HG02884 (cell line): ENCODE results near the gene AFF3.
"Not testable (repeated sequence)": the region's sequence is repeated elsewhere in the genome, so short reads cannot be mapped to it uniquely, and the experiment has no call there.

Experiments
- ATAC-seq: cut with Tn5 transposase; IDR thresholded peaks from one replicate; pipeline ENCODE4 v1.9.1; 2021; ENCODE audit warnings: mild to moderate bottlenecking, moderate library complexity; ENCODE audit not compliant: unreplicated experiment

AFF3 gene

GRCh38 chr2:99940963-99941362 lies 201.4 kb downstream of the AFF3 start:
- ATAC-seq: no peak

GRCh38 chr2:99939135-99939534 lies 203.3 kb downstream of the AFF3 start:
- ATAC-seq: no peak

DNA sequence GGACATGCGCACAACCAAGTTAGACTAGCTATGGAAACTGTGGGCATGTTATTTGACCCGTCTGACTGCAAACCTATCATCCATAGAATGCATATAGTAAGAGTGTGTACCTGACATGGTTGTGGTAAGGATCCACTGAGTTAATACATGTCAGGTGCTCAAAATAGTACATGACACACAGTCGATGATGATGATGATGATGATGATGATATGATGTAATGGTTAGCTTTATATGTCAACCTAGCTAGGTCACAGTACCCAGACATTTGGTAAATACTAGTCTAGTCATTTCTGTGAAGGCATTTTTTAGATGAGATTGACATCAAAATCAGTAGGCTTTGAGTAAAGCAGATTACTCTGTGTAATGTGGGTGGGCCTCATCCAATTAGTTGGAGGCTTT lies 204.1 kb downstream of the AFF3 start:
- no peak for ATAC-seq

DNA sequence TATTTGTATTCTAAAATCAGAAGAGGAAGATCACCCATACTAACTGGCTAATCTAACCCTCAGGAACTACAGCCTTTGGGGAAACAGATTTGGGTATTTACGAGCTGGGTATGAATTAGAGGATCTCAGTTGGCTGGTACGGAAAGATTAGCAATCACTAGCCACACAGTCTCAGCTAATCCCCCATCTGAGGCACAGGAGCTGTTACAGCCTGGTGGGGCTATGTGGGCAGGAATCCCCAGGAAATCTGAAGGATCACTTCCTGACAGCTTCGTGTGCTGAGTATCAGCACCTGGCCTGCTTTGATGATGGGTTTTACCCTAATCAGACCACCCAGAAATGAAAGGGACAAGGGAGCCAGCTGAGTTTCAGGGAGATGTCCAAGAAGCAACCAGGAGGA lies 206.3 kb downstream of the AFF3 start:
- ATAC-seq: no peak

DNA sequence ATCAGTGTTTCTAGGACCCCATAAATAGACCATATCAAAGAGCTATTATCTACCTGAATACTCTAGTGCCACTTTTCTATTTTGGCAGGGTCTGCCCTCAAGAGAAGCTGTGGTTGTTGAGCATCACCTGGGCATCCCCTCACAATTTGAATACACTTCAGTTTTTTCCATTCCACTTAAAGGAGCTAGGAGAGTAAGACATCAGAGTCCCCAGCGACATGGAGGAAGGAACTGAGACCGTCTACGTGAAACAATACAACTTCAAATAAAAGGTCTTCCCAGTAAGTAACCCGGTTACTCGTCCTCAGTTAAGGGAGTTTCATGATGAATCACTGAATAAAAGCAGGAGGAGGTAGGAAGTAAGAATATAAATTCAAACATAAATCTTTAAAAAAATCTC lies 206.7 kb downstream of the AFF3 start:
- ATAC-seq: no peak

- ATAC-seq: no peak
Observed at GRCh38 chr2:99933894-99934650, 208.3 kb downstream of the AFF3 start.

DNA sequence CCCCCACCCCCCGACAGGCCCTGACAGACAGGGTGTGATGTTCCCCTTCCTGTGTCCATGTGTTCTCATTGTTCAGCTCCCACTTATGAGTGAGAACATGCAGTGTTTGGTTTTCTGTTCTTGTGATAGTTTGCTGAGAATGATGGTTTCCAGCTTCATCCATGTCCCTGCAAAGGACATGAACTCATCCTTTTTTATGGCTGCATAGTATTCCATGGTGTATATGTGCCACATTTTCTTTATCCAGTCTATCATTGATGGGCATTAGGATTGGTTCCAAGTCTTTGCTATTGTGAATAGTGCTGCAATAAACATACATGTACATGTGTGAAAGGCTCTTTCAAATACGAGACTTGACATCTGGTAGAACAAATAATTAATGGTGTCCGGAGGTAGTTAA lies 208.9 kb downstream of the AFF3 start:
- not testable (repeated sequence) for ATAC-seq

DNA sequence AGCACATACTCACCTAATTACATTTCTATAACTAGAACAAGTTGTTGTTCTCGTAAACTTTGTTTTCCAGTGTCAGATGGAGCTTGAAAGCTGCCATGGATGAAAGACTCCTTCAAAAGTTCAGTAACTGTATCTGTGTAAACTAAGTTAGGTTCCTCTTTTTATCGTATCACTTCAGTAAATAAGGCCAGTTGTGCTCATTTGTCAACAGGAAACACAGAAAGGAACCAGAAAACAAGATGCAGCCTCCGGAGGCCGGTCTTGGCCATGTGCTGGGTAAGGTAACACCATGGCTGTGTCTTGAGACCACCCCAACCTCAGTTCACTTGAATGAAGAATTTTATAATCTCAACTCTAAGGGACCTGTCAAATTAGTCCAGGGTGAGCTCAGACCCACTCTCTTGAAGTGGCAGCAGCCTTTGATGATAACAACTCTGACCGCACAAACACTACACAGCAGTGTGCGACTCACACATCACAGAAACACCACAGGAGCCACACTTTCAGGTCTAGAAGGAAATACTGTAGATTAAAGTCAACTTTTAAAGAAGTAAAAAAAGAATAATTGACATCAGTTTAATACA lies 213.8 kb downstream of the AFF3 start:
- ATAC-seq: no peak

- not testable (repeated sequence) for ATAC-seq
Observed at GRCh38 chr2:99927690-99928207, 214.6 kb downstream of the AFF3 start.

DNA sequence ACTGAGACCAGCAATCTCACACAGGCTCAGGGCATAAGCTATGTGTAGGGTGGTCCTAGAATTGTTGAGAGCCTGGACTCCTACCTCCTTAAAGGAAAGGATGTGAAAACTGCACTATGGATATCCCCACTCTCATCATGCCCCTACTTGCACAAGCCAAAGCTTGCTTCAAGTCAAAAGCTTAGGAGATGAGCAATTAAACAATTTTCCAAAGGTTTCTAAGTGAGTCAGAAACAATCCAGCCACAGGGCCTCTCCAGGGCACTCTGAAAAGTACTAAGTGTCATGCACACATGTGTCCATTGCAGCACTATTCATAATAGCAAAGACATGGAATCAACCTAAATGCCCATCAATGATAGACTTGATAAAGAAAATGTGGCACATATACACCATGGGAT lies 215.4 kb downstream of the AFF3 start:
- ATAC-seq: no peak

DNA sequence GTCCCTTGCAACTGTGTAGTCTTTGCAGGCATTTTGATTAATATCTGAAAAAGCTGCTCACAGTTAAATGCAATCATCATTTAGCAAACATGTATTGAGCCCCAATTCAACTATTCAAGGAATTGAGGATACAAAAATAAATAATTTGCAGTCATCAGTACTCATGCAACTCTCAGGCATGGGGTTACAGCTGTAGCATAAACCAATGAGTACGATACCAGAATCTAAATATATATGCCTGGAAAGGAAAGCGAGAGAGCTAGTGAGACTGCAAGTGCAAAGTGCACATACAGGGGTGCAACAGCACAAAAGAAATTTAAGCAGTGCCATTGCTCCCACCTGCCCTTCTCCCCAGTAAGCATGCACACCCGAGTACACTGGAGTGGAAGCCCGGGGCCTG lies 216.4 kb downstream of the AFF3 start:
- ATAC-seq: no peak

GRCh38 chr2:99922664-99923063 lies 219.7 kb downstream of the AFF3 start:
- ATAC-seq: no peak

DNA sequence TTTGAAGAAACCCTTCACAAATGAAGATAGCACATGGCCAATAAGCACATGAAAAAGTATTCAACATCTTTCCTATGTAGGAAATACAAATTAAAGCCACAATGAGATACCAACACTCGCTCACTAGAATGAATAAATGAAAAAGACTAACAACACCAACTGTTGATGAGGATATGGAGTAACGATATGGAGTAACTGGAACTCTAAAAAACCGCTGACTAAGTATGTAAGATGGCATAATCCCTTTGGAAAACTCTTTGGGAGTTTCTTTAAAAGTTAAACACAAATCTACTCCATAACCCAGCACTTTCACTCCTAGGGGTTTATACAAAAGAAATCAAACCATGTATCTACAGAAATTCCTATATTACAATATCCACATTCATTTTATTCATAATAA lies 220.5 kb downstream of the AFF3 start:
- ATAC-seq: no peak

- no peak for ATAC-seq
Observed at GRCh38 chr2:99918389-99918788, 224.0 kb downstream of the AFF3 start.

GRCh38 chr2:99915108-99915675 lies 227.2 kb downstream of the AFF3 start:
- no peak for ATAC-seq

DNA sequence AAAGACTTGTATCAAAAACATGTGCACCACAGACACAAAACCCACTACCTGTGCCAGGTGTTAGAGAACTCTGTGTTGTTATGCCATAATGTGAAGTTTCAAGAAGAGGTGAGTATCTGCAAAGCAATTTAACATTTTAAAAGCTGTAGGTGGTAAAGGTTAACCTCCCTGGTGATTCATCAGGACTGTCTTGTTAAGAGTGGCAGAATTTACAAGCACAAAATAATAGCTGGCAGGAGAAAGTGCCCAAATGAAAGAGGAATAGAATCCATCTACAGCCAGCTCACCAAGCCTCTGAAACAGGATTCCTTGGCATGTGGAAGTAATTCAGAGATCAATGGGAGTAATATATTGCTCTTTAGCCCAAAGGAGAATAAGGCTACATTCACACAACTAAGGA lies 230.7 kb downstream of the AFF3 start:
- ATAC-seq: no peak

- ATAC-seq: no peak
Observed at GRCh38 chr2:99910902-99911301, 231.5 kb downstream of the AFF3 start.

DNA sequence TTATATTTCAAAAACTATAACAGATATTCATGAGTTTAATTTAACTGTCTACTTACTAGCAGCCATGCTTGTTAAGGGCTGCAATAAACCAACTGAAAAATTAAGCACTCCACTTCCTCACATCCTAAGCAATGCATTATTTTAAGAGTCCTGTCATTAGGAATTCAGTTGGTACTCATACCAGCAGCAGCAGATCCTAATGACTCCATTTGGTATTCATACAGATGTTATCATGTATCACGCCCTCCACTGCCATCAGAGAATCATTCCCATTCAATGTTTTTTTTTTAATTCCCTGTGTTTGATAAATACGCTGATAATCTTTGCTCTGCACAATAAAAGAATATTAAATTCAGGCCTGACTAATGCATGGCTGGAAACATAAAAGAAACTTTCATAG lies 236.8 kb downstream of the AFF3 start:
- ATAC-seq: no peak

- no peak for ATAC-seq
Observed at GRCh38 chr2:99905025-99905424, 237.4 kb downstream of the AFF3 start.

GRCh38 chr2:99903981-99904380 lies 238.4 kb downstream of the AFF3 start:
- no peak for ATAC-seq

DNA sequence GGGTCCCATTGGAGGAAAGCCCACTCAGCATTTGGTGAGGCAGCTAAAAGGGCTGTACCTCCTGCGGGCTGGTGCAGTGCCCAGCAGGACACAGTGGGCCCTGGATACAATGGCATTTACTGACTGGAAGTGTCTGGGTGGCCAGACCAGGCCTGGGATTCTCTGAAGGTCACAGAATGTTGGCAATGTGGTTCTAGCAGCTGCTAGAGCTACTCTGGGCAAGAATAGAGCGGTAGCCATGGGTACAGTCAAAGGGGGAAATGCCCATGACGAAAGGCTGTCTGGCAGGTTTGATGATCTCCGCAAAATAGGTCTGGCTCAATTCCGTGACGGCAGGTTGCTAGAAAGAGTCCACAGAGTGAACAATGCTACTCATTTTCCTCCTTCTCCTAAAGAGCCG lies 241.8 kb downstream of the AFF3 start:
- no peak for ATAC-seq

DNA sequence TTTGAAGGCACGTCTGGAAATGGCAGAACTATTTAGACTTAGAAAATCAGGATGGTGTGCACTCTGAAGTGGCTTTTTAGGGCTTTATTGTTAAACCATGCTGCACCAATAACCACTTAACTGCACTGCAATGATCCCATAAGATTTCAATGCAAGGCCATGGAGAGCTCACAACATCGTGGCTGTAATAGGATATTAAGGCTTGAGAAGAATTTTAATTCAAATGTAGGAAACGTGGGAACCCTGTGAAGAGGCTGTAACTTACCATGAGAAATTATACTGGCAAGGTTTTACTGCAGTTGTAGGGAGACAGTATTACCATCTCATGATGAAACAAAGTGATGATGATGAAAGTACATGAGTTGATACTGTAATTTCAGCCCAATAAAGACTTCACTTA lies 242.5 kb downstream of the AFF3 start:
- ATAC-seq: no peak
